KMS-11 (cell line): ENCODE measurements around the gene RSU1.

Experiments used
- H2AFZ ChIP-seq: fragments of 200-600 bp; sonication (generic); 2 replicates; pipeline ENCODE4 v1.6.1; 2016; ENCODE audit warnings: antibody characterized with exemption, mixed run types, low read depth
- H3K27ac ChIP-seq: fragments of 200-600 bp; sonication (generic); 2 replicates; pipeline ENCODE4 v1.6.1; 2016; ENCODE audit warnings: mild to moderate bottlenecking, mixed run types
- H3K27me3 ChIP-seq: fragments of 200-600 bp; sonication (generic); 2 replicates; pipeline ENCODE4 v1.6.1; 2017; ENCODE audit warnings: mild to moderate bottlenecking, low read depth, mixed run types, moderate library complexity; ENCODE audit not compliant: insufficient read depth
- H3K36me3 ChIP-seq: fragments of 200-600 bp; sonication (generic); 2 replicates; pipeline ENCODE4 v1.6.1; 2017; ENCODE audit warnings: mild to moderate bottlenecking, mixed run types; ENCODE audit not compliant: insufficient read depth
- H3K4me1 ChIP-seq: fragments of 200-600 bp; sonication (generic); 2 replicates; pipeline ENCODE4 v1.6.1; 2016; ENCODE audit warnings: mild to moderate bottlenecking, low read depth, mixed run types; ENCODE audit not compliant: poor library complexity, severe bottlenecking
- H3K4me2 ChIP-seq: fragments of 200-600 bp; sonication (generic); 2 replicates; pipeline ENCODE4 v1.7.0; 2016; ENCODE audit warnings: mild to moderate bottlenecking, mixed run types
- H3K4me3 ChIP-seq: fragments of 200-600 bp; sonication (generic); IDR thresholded peaks from 2 replicates; pipeline ENCODE4 v1.6.1; 2017; ENCODE audit warnings: low read depth, low read length, mixed read lengths; ENCODE audit not compliant: insufficient read depth
- H3K79me2 ChIP-seq: fragments of 200-600 bp; sonication (generic); 2 replicates; pipeline ENCODE4 v1.6.1; 2016; ENCODE audit warnings: low read depth, mixed run types; ENCODE audit not compliant: insufficient read depth
- H3K9ac ChIP-seq: fragments of 200-600 bp; sonication (generic); 2 replicates; pipeline ENCODE4 v1.6.1; 2016; ENCODE audit warnings: mild to moderate bottlenecking, mixed run types
- H4K20me1 ChIP-seq: fragments of 200-600 bp; sonication (generic); 2 replicates; pipeline ENCODE4 v1.6.1; 2016; ENCODE audit warnings: mild to moderate bottlenecking, mixed run types; ENCODE audit not compliant: insufficient read depth
- CTCF ChIP-seq: fragments of 200-600 bp; sonication (generic); conservative IDR thresholded peaks from 2 replicates; pipeline ENCODE4 v1.6.1; 2017; ENCODE audit warnings: low read depth, mild to moderate bottlenecking, antibody characterized with exemption, low read length, moderate library complexity, mixed read lengths

RSU1 gene

GRCh38 chr10:16742165-16742960 is 74.9 kb downstream of the RSU1 start:
- no peak for TF ChIP-seq CTCF
- H3K4me3 ChIP-seq = no peak overlapping the region
- no peaks in the 10 kb centered on the region for H3K27me3 ChIP-seq
- no peak overlapping the region for H3K4me2 ChIP-seq
- no peaks in the 10 kb centered on the region for H3K4me1 ChIP-seq
- H3K27ac ChIP-seq = no peak overlapping the region
- no peaks in the 10 kb centered on the region for H3K79me2 ChIP-seq
- no peak overlapping the region for H2AFZ ChIP-seq
- H3K9ac ChIP-seq = no peak overlapping the region
- H4K20me1 ChIP-seq = no peaks in the 10 kb centered on the region
- no peaks in the 10 kb centered on the region for H3K36me3 ChIP-seq

GRCh38 chr10:16741540-16741939 is 75.7 kb downstream of the RSU1 start:
- Histone ChIP-seq H3K27me3 (no peaks in the 10 kb centered on the region), H3K4me1 (no peaks in the 10 kb centered on the region), H3K27ac (no peak overlapping the region), H4K20me1 (no peaks in the 10 kb centered on the region), H3K9ac (no peak overlapping the region), H3K4me3 (no peak overlapping the region), H2AFZ (no peak overlapping the region), H3K79me2 (no peaks in the 10 kb centered on the region), H3K4me2 (no peak overlapping the region), H3K36me3 (no peaks in the 10 kb centered on the region)
- TF ChIP-seq CTCF = no peak

- H3K36me3 ChIP-seq = no peaks in the 10 kb centered on the region
- no peak overlapping the region for H3K4me3 ChIP-seq
- TF ChIP-seq CTCF = no peak
- no peaks in the 10 kb centered on the region for H3K79me2 ChIP-seq
- no peak overlapping the region for H3K4me2 ChIP-seq
- no peaks in the 10 kb centered on the region for H3K27me3 ChIP-seq
- H3K4me1 ChIP-seq = no peaks in the 10 kb centered on the region
- H3K9ac ChIP-seq = no peak overlapping the region
- no peaks in the 10 kb centered on the region for H4K20me1 ChIP-seq
- H3K27ac ChIP-seq = no peak overlapping the region
- H2AFZ ChIP-seq = no peak overlapping the region
Observed at GRCh38 chr10:16737420-16737819, 79.8 kb downstream of the RSU1 start.

- H3K27ac ChIP-seq = no peak overlapping the region
- H3K36me3 ChIP-seq = no peaks in the 10 kb centered on the region
- no peak overlapping the region for H3K4me2 ChIP-seq
- TF ChIP-seq CTCF = no peak
- no peak overlapping the region for H3K9ac ChIP-seq
- H3K27me3 ChIP-seq = no peaks in the 10 kb centered on the region
- no peaks in the 10 kb centered on the region for H4K20me1 ChIP-seq
- H3K4me1 ChIP-seq = no peaks in the 10 kb centered on the region
- no peak overlapping the region for H2AFZ ChIP-seq
- no peaks in the 10 kb centered on the region for H3K79me2 ChIP-seq
- H3K4me3 ChIP-seq = no peak overlapping the region
Observed at GRCh38 chr10:16735671-16736070, 81.6 kb downstream of the RSU1 start.
